ENCODE data around the gene BIN1.

BIN1 gene

GRCh38 chr2:127044977-127045661 is 61.8 kb downstream of the BIN1 start:
- TF ChIP-seq CTCF (IDR thresholded peaks at IDR 0.05; ENCODE audit: low read depth, low read length, missing control alignments), result no peak
- Histone ChIP-seq H3K36me3 (replicated peaks) (no peaks in the 10 kb centered on the region), H3K27ac (no peak overlapping the region), H3K4me3 (ENCODE audit: low read depth, low read length) (no peak overlapping the region), H3K27me3 (replicated peaks) (no peaks in the 10 kb centered on the region)
- in situ Hi-C loops (cut with HindIII; ENCODE audit: low pct_ligation_motif_present, low sequenced_read_pairs), result no loop called here
- DNase-seq, result no peak

GRCh38 chr2:127044165-127044718 is 62.7 kb downstream of the BIN1 start:
- DNase-seq, result no peak
- no peak overlapping the region for H3K27ac ChIP-seq
- no peaks in the 10 kb centered on the region for H3K36me3 ChIP-seq (replicated peaks)
- no peak for TF ChIP-seq CTCF (IDR thresholded peaks at IDR 0.05; ENCODE audit: low read depth, low read length, missing control alignments)
- in situ Hi-C loops (cut with HindIII; ENCODE audit: low pct_ligation_motif_present, low sequenced_read_pairs), result no loop called here
- no peaks in the 10 kb centered on the region for H3K27me3 ChIP-seq (replicated peaks)
- H3K4me3 ChIP-seq (ENCODE audit: low read depth, low read length), result no peak overlapping the region

- H3K4me3 ChIP-seq (ENCODE audit: low read depth, low read length), result no peak overlapping the region
- TF ChIP-seq CTCF (IDR thresholded peaks at IDR 0.05; ENCODE audit: low read depth, low read length, missing control alignments), result no peak
- H3K36me3 ChIP-seq (replicated peaks), result no peaks in the 10 kb centered on the region
- no peak overlapping the region for H3K27ac ChIP-seq
- no peaks in the 10 kb centered on the region for H3K27me3 ChIP-seq (replicated peaks)
- in situ Hi-C loops (cut with HindIII; ENCODE audit: low pct_ligation_motif_present, low sequenced_read_pairs), result no loop called here
- no peak for DNase-seq
These were observed 63.4 kb downstream of the BIN1 start for GRCh38 chr2:127043367-127044164.

- no peak overlapping the region for H3K27ac ChIP-seq
- H3K4me3 ChIP-seq (ENCODE audit: low read depth, low read length), result no peak overlapping the region
- H3K27me3 ChIP-seq (replicated peaks), result no peaks in the 10 kb centered on the region
- DNase-seq, result no peak
- no peaks in the 10 kb centered on the region for H3K36me3 ChIP-seq (replicated peaks)
- in situ Hi-C loops (cut with HindIII; ENCODE audit: low pct_ligation_motif_present, low sequenced_read_pairs), result no loop called here
- no peak for TF ChIP-seq CTCF (IDR thresholded peaks at IDR 0.05; ENCODE audit: low read depth, low read length, missing control alignments)
These were observed 65.5 kb downstream of the BIN1 start for GRCh38 chr2:127041259-127041970.

GRCh38 chr2:127040169-127040568 is 66.8 kb downstream of the BIN1 start:
- TF ChIP-seq CTCF (IDR thresholded peaks at IDR 0.05; ENCODE audit: low read depth, low read length, missing control alignments), result no peak
- H3K36me3 ChIP-seq (replicated peaks), result no peaks in the 10 kb centered on the region
- no peak for DNase-seq
- no peak overlapping the region for H3K4me3 ChIP-seq (ENCODE audit: low read depth, low read length)
- in situ Hi-C loops (cut with HindIII; ENCODE audit: low pct_ligation_motif_present, low sequenced_read_pairs), result no loop called here
- no peak overlapping the region for H3K27ac ChIP-seq
- H3K27me3 ChIP-seq (replicated peaks), result no peaks in the 10 kb centered on the region

Data from brain microvascular endothelial cell (primary cell).